ENCODE data around the gene CLN5. TPM values are rescaled to one million over a fixed set of nuclear protein-coding genes. Genes with fewer than 3 reads are reported as not detected.
A peak's percentile ranks its signal among the peaks of the same experiment; 100 is the strongest.

The CLN5 gene
- total and polyA plus RNA-seq, 12 donors: 10.5 to 22.3 (median 15.2) TPM

DNA sequence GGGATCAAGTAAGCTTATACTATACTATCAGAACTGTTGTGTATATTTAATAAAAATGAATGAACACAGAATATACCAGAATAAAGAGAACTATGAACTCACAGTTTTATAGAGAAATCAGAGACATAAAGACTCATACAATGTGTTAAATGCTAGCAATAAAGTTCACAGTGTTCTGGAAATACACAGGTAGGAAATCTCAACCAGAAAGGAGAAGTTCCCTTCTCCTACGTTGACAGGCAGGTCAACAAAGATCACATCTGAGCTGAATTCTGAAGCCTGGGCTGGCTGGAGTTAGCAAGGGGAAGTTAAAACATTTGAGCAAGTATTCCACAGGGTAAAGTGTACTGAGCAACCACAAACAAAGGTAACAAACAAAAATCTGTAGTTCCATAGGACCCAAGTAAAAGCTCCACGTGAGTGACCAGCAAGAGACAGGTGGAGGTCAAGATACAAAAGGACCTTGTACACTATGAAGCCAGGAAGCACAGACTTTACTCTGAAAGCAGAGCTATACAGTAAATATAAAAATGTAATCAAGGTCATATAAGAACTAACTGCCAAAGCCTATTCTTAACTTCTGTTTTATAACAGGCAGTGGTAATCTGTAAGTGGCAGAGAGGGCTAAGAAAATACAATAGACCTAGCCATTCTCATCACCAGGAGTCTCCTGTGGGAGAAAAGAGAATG is 22.1 kb downstream of the CLN5 start:
- intact Hi-C loops (cut with DNase I): no loop called here
- H3K9me3 ChIP-seq: no peaks in the 10 kb centered on the region
- TF ChIP-seq, protein P1, sequence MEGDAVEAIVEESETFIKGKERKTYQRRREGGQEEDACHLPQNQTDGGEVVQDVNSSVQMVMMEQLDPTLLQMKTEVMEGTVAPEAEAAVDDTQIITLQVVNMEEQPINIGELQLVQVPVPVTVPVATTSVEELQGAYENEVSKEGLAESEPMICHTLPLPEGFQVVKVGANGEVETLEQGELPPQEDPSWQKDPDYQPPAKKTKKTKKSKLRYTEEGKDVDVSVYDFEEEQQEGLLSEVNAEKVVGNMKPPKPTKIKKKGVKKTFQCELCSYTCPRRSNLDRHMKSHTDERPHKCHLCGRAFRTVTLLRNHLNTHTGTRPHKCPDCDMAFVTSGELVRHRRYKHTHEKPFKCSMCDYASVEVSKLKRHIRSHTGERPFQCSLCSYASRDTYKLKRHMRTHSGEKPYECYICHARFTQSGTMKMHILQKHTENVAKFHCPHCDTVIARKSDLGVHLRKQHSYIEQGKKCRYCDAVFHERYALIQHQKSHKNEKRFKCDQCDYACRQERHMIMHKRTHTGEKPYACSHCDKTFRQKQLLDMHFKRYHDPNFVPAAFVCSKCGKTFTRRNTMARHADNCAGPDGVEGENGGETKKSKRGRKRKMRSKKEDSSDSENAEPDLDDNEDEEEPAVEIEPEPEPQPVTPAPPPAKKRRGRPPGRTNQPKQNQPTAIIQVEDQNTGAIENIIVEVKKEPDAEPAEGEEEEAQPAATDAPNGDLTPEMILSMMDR (IDR thresholded peaks at IDR 0.05): no peak
- peak overlapping the region in 1 of 10 donors; percentile 23 for H3K27ac ChIP-seq
- H3K36me3 ChIP-seq: peaks cover 0 to 100% (median 50%) of the 10 kb centered on the region in 9 donors
- peaks cover 0 to 54% (median 34%) of the 10 kb centered on the region in 9 donors for H3K4me1 ChIP-seq
- WGBS, 2 donors: 70 to 72% methylated on average over 2 of the region's 2 CpGs
- H3K27me3 ChIP-seq: no peaks in the 10 kb centered on the region
- ATAC-seq: no peak
- no peak for DNase-seq
- no peak overlapping the region for H3K4me3 ChIP-seq

DNA sequence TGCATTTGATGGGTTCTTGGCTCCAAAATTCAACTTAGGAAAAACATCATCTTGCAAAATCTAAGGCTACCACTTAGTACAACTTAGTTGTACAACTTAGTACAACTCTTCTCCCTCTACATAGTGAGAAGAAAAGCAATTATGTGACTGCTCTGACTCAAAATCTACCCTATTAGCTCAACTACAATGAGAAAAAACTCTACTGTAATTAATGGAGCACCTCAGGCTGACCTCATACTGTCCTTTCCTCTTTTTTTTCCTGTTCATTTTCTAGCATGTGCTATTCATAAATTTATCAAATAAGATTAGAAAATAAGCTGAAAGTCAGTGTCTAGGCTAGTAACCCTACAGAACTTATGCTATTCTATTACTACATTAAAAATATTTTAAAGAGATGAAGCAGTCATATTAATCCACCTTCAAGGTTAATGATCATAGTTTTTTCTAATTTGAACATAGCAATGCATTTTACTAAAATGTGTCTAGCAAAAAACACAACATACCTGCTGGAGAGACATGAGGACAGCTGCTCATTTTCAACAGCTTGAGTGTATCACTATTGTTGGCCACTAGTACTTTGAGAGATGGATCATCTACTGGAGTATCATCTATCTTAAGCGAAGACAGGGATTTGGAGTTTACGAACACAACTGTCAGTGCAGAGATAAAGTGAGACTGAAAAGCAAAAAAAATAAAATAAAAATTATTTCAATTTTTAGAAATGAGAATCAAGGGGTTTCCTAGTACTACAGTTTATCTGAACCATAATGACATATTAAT is 23.2 kb downstream of the CLN5 start:
- DNase-seq: no peak
- Histone ChIP-seq H3K9me3 (no peaks in the 10 kb centered on the region), H3K27ac (no peak overlapping the region), H3K27me3 (no peaks in the 10 kb centered on the region), H3K4me1 (peaks cover 0 to 61% (median 43%) of the 10 kb centered on the region in 9 donors), H3K36me3 (peaks cover 0 to 100% (median 47%) of the 10 kb centered on the region in 9 donors), H3K4me3 (no peak overlapping the region)
- TF ChIP-seq, protein P1 (IDR thresholded peaks at IDR 0.05): no peak
- WGBS, 2 donors: 85 to 88% methylated on average over 2 of the region's 2 CpGs
- intact Hi-C loops (cut with DNase I): no loop called here
- no peak for ATAC-seq

DNA sequence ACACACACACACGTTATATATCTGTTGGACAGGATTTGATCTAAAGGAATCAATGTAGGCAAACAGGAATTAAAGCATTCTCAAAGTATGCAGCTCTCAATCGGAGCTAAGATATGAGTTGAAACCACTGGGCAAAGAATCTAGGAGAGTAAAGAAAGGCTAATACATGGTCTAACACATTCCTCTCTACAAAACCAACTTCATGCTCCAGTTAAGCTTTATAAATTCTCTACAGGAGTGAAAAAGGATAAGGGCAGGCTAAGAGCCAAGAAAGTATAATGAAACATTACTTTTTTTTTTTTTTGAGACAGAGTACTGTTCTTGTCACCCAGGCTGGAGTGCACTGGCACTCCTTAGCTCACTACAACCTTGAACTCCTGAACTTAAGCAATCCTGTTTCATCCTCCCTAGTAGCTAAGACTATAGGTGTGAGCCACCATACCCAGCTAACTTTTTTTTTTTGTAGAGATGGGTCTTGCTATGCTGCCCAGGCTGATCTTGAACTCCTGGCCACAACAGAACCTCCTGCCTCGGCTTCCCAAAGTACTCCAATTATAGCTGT is 24.5 kb downstream of the CLN5 start:
- intact Hi-C loops (cut with DNase I): no loop called here
- peak in 2 of 8 donors; percentile 30 to 53 for ATAC-seq
- H3K4me1 ChIP-seq: peaks cover 0 to 74% (median 55%) of the 10 kb centered on the region in 9 donors

More for the DNA sequence above, 24.5 kb downstream of the CLN5 start:
- H3K9me3 ChIP-seq: no peaks in the 10 kb centered on the region
- no peak overlapping the region for H3K4me3 ChIP-seq
- WGBS, 2 donors: 75 to 78% methylated on average over 3 of the region's 3 CpGs
- TF ChIP-seq, protein P1 (IDR thresholded peaks at IDR 0.05): no peak
- H3K27me3 ChIP-seq: no peaks in the 10 kb centered on the region
- DNase-seq: no peak
- peak overlapping the region in 8 of 10 donors; percentile 17 to 68 (median 35) for H3K27ac ChIP-seq
- H3K36me3 ChIP-seq: peaks cover 0 to 100% (median 34%) of the 10 kb centered on the region in 9 donors

Measured in heart right ventricle (tissue), 16 donors.